Brain microvascular endothelial cell (primary cell): ENCODE results near the gene MAPK10.

ENCODE experiments used
- DNase-seq: peaks from one replicate; pipeline ENCODE4 v3.0.0-alpha.2; 2020
- H3K27ac ChIP-seq: fragments of 250-450 bp; sonication (Bioruptor Pico); 2 replicates; pipeline ENCODE4 v1.5.1; 2020; ENCODE audit warnings: mild to moderate bottlenecking, moderate library complexity
- H3K27me3 ChIP-seq: fragments of 250-450 bp; sonication (Bioruptor Pico); replicated peaks from 2 replicates; pipeline ENCODE4 v1.5.1; 2020; ENCODE audit warnings: mild to moderate bottlenecking
- H3K36me3 ChIP-seq: fragments of 250-450 bp; sonication (Bioruptor Pico); replicated peaks from 2 replicates; pipeline ENCODE4 v1.5.1; 2020; ENCODE audit warnings: mild to moderate bottlenecking
- H3K4me3 ChIP-seq: 2 replicates; pipeline ENCODE4 v1.5.1; 2011; ENCODE audit warnings: low read depth, mild to moderate bottlenecking, control low read depth, low read length, moderate library complexity
- CTCF ChIP-seq: IDR thresholded peaks from 2 replicates; pipeline ENCODE4 v1.5.1; 2011; ENCODE audit warnings: low read depth, mild to moderate bottlenecking, moderate library complexity, low read length, control low read depth, inconsistent platforms; ENCODE audit errors: missing control alignments
- in situ Hi-C: cut with HindIII; loops from 2 replicates; pipeline ENCODE4 v1.10.0; 2017; ENCODE audit warnings: low sequenced_read_pairs, low pct_ligation_motif_present

The MAPK10 gene

DNA sequence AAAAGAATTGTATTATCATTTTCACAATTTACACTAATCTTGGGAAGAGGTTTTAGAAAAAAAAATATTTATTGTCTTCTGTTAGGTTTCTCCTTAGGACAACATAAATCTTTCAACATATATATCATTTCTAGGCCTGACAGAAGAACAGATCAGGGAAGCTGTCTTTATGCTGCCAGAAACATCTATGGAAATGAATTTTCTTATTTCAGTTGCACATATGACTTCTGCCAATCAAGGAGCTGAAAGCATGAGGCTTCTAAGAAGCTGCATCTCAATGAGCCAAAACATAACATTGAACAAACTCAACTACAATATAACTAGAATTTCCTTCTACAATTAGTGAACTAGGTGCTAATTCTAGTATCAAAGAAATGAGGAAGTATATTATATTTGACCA, 258.4 kb downstream of the MAPK10 start:
- no peak overlapping the region for H3K4me3 ChIP-seq
- no peaks in the 10 kb centered on the region for H3K27me3 ChIP-seq
- TF ChIP-seq CTCF, result no peak
- in situ Hi-C loops, result no loop called here
- no peaks in the 10 kb centered on the region for H3K36me3 ChIP-seq
- DNase-seq, result no peak
- H3K27ac ChIP-seq, result no peak overlapping the region

GRCh38 chr4:86100539-86101215, 259.2 kb downstream of the MAPK10 start:
- Histone ChIP-seq H3K27ac (no peak overlapping the region), H3K36me3 (no peaks in the 10 kb centered on the region), H3K4me3 (no peak overlapping the region), H3K27me3 (no peaks in the 10 kb centered on the region)
- DNase-seq, result no peak
- TF ChIP-seq CTCF, result no peak
- in situ Hi-C loops, result no loop called here

DNA sequence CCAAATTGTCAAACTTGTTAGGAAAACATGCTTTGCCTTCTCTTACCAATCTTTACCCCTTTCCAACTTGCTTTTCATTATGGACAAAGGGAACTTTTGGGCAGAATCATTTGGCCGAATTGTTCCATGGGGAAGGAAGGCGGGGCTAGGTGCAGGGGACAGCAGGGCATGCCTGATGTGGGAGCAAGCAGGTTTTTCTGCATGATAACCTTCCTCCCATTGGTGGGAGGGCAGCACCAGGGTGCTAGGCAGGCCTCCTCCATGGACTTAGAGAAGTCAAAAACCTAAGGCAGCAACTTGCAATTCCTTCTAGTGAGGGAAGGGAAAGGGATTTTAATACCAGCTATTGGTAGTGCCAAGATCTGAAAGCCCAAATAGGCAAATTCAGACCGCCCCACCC, 260.5 kb downstream of the MAPK10 start:
- no peaks in the 10 kb centered on the region for H3K27me3 ChIP-seq

DNA sequence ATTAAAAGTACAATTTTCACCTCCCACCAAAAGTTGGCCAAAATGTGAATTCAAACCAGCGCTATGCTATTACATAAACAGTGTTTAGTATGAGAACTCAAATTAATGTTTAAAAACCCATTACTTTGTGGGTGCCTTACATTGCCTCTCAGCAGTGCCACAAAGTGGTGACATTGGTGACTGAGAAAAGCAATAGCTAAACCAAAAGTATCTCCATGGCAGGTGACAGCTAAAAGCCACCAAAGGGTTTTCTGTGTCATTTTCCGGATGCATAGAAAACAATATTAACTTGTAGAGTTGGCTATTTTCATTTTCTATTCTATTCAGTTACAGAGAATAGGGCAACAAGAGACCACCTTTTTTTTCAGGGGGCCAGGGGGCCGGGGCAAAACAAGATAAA, 261.2 kb downstream of the MAPK10 start:
- H3K27ac ChIP-seq, result no peak overlapping the region
- TF ChIP-seq CTCF, result no peak
- in situ Hi-C loops, result no loop called here
- H3K27me3 ChIP-seq, result no peaks in the 10 kb centered on the region
- no peak for DNase-seq
- no peak overlapping the region for H3K4me3 ChIP-seq
- no peaks in the 10 kb centered on the region for H3K36me3 ChIP-seq

More for the DNA sequence above, 260.5 kb downstream of the MAPK10 start:
- no peak overlapping the region for H3K27ac ChIP-seq
- in situ Hi-C loops, result no loop called here
- TF ChIP-seq CTCF, result no peak
- no peak for DNase-seq
- no peak overlapping the region for H3K4me3 ChIP-seq
- H3K36me3 ChIP-seq, result no peaks in the 10 kb centered on the region

GRCh38 chr4:86096373-86096772, 263.5 kb downstream of the MAPK10 start:
- Histone ChIP-seq H3K27ac (no peak overlapping the region), H3K4me3 (no peak overlapping the region)
- in situ Hi-C loops, result no loop called here

More at GRCh38 chr4:86096373-86096772, 263.5 kb downstream of the MAPK10 start:
- Histone ChIP-seq H3K27me3 (no peaks in the 10 kb centered on the region), H3K36me3 (no peaks in the 10 kb centered on the region)
- no peak for TF ChIP-seq CTCF
- no peak for DNase-seq
